ENCODE results near the gene SLC18B1.

- TF ChIP-seq, protein P1, sequence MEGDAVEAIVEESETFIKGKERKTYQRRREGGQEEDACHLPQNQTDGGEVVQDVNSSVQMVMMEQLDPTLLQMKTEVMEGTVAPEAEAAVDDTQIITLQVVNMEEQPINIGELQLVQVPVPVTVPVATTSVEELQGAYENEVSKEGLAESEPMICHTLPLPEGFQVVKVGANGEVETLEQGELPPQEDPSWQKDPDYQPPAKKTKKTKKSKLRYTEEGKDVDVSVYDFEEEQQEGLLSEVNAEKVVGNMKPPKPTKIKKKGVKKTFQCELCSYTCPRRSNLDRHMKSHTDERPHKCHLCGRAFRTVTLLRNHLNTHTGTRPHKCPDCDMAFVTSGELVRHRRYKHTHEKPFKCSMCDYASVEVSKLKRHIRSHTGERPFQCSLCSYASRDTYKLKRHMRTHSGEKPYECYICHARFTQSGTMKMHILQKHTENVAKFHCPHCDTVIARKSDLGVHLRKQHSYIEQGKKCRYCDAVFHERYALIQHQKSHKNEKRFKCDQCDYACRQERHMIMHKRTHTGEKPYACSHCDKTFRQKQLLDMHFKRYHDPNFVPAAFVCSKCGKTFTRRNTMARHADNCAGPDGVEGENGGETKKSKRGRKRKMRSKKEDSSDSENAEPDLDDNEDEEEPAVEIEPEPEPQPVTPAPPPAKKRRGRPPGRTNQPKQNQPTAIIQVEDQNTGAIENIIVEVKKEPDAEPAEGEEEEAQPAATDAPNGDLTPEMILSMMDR (IDR thresholded peaks at IDR 0.05; ENCODE audit: borderline replicate concordance, extremely low read depth, low read length, poor library complexity, severe bottlenecking), result no peak
- TF ChIP-seq EZH2 (IDR thresholded peaks at IDR 0.05; ENCODE audit: borderline replicate concordance, low read depth, low read length, severe bottlenecking), result no peak
These were observed 78.5 kb downstream of the SLC18B1 start for GRCh38 chr6:132719736-132720448.

All from DND-41 (cell line).